ENCODE results near the gene ENO4.

Gene ENO4

DNA sequence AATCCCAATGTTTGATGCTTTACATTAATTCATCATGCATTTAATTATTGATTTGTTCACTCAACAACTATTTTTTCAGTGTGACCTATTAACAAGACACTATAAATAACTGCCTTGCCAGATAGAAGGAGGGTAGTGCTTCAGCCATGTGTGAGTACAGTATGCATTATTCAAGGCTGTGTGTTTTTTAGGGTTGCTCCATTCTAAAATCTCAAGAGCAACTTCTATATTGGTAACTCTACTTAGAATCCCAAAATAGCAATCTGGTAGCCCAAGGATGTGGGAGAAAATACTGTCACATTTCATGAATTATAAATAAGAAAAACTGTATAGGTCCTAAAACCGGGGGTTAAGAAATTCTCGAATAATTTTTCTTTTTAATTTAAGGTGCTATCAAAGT, 69.9 kb downstream of the ENO4 start:
- no peak for DNase-seq

DNA sequence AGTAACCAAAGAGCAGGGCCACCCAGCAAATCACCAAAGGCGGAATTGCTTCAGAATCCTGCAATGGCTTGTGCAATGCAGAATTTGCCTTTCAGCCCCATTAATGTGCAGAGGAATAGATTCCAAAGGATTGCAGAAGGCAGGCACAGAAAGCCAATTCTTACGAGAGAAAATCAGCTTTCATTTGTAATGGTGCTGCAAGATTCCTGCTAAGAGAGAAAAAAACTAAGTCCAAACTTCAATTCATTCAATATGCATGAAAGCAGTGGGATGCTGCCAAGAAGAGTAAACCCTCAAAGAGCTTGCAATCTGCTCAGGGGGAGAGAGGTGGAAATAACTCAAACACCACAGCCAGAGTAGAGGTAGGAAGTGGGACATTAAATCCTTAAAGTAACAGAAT, 70.4 kb downstream of the ENO4 start:
- no peak for DNase-seq

DNA sequence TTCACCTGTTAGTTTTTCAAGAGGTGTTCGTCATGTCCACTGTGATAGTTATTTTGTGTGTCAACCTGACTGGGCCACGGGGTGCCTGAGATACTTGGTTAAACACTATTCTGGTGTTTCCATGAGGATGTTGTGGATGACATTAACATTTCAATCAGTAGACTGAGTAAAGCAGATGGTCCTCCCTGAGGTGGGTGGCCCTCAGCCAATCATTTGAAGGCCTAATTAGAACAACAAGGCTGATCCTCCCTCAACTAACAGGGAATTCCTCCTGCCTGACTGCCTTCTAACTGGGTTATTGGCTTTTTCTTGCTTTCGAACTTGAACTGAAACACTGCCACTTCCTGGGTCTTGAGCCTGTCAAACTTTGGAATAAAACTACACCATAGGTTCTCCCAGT, 75.8 kb downstream of the ENO4 start:
- no peak for DNase-seq

DNA sequence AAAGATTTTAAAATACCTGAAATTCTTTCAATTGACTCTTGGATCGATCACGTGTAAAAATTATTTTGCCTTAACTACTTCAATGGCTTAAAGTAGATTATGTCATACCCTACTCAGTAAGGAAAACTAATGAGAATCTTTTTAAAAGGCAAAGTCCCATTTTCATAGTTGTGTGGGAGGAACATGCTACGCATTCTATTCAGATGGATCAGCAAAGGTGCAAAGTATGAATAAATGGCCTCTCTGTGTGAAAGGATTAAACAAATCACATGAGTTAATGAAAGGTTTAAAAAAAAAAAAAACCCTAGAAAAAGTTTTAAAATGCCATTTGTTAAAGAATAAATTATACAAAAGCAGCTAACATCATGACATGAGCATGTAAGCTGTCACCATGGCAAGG, 77.1 kb downstream of the ENO4 start:
- DNase-seq = no peak

DNA sequence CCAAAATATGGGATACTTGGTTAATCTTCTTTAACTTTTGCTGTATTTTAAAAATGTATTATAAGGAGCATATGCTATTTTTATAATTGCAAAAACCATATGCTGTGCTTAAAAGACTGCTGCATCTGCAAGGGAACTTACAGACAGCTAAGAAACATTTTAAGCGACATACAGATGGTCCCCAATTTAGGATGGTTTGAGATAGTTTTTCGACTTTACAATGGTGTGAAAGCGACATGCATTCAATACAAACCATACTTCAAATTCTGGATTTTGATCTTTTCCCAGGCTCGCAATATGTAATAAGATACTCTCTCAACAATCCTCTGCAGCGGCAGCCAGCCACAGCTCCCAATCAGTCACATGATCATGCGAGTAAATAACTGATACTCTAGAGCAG, 82.5 kb downstream of the ENO4 start:
- DNase-seq = no peak
